DND-41 (cell line): Measurements from ENCODE around the gene GABARAP.

Experiments used
- EZH2 ChIP-seq: IDR thresholded peaks from 3 replicates; pipeline ENCODE4 v1.6.1; 2012; ENCODE audit warnings: borderline replicate concordance, low read depth, mild to moderate bottlenecking, moderate library complexity, low read length, inconsistent platforms; ENCODE audit not compliant: severe bottlenecking
- TF ChIP-seq, protein P1 (sequence below): IDR thresholded peaks from 2 replicates; pipeline ENCODE4 v1.5.1; 2012; ENCODE audit warnings: borderline replicate concordance, low read length, moderate library complexity, mild to moderate bottlenecking; ENCODE audit not compliant: poor library complexity, severe bottlenecking; ENCODE audit errors: extremely low read depth

DNA sequence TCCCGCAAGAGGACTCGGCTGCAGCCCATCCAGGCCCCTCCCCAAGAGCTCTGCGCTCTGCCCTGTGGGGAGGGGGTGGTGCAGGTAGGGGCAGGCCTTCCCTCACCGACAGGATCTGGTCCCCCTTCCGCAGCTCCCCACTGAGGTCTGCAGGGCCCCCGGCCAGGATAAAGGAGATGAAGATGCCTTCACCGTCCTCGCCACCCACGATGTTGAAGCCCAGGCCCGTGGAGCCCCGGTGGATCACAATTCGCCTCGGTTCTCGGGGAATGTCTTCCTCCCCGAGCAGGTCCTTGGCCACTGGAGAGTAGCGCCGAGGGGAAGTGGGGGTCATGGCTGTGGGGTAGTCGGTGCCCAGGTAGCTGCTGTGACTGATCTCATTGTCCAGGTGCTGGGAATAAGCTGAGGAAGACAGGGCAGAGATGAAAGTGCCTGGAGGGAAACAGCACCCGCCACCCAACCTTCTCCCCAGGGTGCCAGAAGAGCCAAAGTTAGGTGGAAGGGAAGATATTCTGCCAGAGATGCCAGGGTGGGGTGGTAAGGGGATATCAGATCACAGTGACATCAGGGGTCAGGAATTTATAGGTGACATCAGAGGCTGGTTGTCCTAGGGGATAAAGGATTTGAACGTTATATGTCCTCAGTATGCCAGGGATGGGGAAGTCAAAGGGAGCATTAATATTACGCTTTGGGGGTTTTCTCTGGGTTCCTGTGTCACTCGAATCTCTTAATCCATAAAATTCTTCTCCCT is 45.4 kb downstream of the GABARAP start:
- TF ChIP-seq EZH2: no peak
- TF ChIP-seq, protein P1, sequence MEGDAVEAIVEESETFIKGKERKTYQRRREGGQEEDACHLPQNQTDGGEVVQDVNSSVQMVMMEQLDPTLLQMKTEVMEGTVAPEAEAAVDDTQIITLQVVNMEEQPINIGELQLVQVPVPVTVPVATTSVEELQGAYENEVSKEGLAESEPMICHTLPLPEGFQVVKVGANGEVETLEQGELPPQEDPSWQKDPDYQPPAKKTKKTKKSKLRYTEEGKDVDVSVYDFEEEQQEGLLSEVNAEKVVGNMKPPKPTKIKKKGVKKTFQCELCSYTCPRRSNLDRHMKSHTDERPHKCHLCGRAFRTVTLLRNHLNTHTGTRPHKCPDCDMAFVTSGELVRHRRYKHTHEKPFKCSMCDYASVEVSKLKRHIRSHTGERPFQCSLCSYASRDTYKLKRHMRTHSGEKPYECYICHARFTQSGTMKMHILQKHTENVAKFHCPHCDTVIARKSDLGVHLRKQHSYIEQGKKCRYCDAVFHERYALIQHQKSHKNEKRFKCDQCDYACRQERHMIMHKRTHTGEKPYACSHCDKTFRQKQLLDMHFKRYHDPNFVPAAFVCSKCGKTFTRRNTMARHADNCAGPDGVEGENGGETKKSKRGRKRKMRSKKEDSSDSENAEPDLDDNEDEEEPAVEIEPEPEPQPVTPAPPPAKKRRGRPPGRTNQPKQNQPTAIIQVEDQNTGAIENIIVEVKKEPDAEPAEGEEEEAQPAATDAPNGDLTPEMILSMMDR: no peak
